ENCODE results near the gene SYTL3. TPM values are rescaled to one million over a fixed set of nuclear protein-coding genes. Genes with fewer than 3 reads are reported as not detected.

The SYTL3 gene
- total RNA-seq, 4 donors from 2014 or later: 3.0 to 16.7 (median 6.7) TPM

DNA sequence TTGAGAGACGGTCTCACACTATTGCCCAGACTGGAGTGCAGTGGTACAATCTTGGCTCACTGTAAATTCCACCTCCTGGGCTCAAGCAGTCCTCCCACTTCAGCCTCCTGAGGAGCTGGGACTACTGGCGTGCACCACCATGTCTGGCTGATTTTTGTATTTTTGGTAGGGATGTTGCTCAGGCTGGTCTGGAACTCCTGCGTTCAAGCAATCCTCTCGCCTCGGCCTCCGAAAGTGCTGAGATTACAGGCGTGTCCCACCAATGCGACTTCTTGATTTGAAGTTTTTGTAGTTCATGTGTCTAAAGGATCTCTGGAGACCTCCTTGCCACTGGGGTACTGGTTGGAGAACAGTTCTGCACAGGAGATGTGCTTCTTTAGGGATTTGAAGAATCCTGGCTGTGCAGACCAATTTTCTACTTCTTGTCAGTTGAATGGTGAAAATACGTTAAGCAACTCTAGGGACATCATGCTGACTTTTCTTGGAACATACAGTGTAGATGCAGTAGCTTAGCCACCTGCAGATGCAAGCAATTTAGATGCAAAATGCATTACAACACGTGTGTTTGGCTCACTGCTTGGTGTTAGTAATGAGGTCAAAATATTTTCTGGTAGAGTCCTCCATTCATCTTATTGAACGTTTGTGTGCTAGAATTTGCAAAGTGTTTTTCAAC is 28.2 kb downstream of the SYTL3 start:
- Histone ChIP-seq H3K27me3 (no peaks in the 10 kb centered on the region), H3K36me3 (no peaks in the 10 kb centered on the region), H3K27ac (no peak overlapping the region), H3K9me3 (no peaks in the 10 kb centered on the region), H3K4me1 (no peaks in the 10 kb centered on the region), H3K4me3 (no peak overlapping the region)
- in situ Hi-C loops (cut with MboI; ENCODE audit: low sequenced_read_pairs in 4 of 4) (no loop called here), intact Hi-C loops (cut with DNase I; ENCODE audit: low total_unique reads) (no loop called here)
- no peak for TF ChIP-seq POLR2A (IDR thresholded peaks at IDR 0.05)
- no peak for TF ChIP-seq CTCF (IDR thresholded peaks at IDR 0.05 in 4 of 5, conservative IDR thresholded peaks at IDR 0.05 in 1 of 5)
- DNase-seq: no peak
- no peak for ATAC-seq

DNA sequence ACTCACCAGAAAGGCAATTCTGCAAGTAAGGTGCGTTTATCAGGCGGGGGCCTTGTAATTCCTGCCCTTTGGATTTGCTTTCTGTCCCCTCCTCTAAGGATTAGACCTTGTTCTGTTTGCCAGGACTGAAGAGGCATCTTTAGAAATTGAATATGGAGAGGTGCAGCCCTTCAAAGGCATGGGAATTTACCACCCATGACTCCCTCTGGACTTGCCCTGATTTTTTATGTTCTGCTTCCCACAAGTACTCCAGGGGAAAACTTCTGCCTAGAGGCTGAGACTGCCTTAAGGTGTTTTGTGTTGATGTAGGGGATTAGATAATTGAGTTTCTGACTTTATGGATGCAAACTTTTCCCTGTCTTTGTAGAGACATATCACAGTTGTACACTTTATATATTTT is 30.2 kb downstream of the SYTL3 start:
- Histone ChIP-seq H3K27ac (no peak overlapping the region), H3K9me3 (no peaks in the 10 kb centered on the region), H3K4me3 (no peak overlapping the region), H3K4me1 (peaks cover 5 to 7% of the 10 kb centered on the region in 2 donors), H3K36me3 (no peaks in the 10 kb centered on the region), H3K27me3 (no peaks in the 10 kb centered on the region)
- ATAC-seq (no peak), DNase-seq (no peak)
- TF ChIP-seq CTCF (IDR thresholded peaks at IDR 0.05 in 4 of 5, conservative IDR thresholded peaks at IDR 0.05 in 1 of 5) (no peak), POLR2A (IDR thresholded peaks at IDR 0.05) (no peak)
- intact Hi-C loops (cut with DNase I; ENCODE audit: low total_unique reads) (no loop called here), in situ Hi-C loops (cut with MboI; ENCODE audit: low sequenced_read_pairs in 4 of 4) (no loop called here)

DNA sequence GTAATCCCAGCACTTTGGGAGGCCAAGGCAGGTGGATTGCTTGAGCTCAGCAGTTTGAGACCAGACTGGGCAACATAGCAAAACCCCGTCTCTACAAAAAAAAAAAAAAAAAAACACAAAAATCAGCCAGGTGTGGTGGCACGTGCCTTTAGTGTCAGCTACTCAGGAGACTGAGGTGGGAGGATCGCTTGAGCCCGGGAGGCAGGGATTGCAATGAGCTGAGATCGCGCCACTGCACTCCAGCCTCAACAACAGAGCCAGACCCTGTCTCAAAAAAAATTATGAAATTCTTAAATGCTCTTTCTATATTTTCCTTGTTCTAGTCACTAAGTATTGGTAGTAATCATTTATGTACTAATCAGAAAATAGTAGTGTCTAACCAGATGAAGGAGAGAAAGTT is 30.6 kb downstream of the SYTL3 start:
- Histone ChIP-seq H3K9me3 (no peaks in the 10 kb centered on the region), H3K27ac (no peak overlapping the region), H3K4me1 (peaks cover 7 to 11% of the 10 kb centered on the region in 2 donors), H3K36me3 (no peaks in the 10 kb centered on the region), H3K4me3 (no peak overlapping the region), H3K27me3 (no peaks in the 10 kb centered on the region)
- in situ Hi-C loops (cut with MboI; ENCODE audit: low sequenced_read_pairs in 4 of 4) (no loop called here), intact Hi-C loops (cut with DNase I; ENCODE audit: low total_unique reads) (no loop called here)
- TF ChIP-seq POLR2A (IDR thresholded peaks at IDR 0.05) (no peak), CTCF (IDR thresholded peaks at IDR 0.05 in 4 of 5, conservative IDR thresholded peaks at IDR 0.05 in 1 of 5) (no peak)
- DNase-seq (no peak), ATAC-seq (no peak)

DNA sequence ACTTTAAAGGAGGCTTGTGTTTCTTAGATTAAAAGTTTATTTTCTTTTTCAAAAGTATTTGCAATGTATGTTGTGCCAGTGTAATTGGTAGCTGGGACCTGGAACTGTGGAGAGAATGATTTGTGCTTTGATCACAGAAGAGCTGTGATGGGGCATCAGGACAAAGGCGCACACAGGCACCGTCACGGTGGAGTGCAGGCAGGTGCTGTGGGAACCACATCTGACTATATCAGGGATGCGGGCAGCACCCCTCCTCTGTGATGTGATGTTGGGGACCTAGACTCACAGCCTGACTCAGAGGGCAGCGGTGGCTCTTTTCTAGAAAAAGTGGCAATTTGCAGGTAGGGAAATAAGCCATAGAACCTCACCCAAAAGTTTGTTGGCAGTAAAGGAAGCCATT is 34.5 kb downstream of the SYTL3 start:
- H3K9me3 ChIP-seq: no peaks in the 10 kb centered on the region
- in situ Hi-C loops (cut with MboI; ENCODE audit: low sequenced_read_pairs in 4 of 4) (no loop called here), intact Hi-C loops (cut with DNase I; ENCODE audit: low total_unique reads) (no loop called here)
- H3K36me3 ChIP-seq: no peaks in the 10 kb centered on the region
- ATAC-seq (no peak), DNase-seq (no peak)
- peaks cover 7 to 12% of the 10 kb centered on the region in 2 donors for H3K4me1 ChIP-seq
- TF ChIP-seq CTCF (IDR thresholded peaks at IDR 0.05 in 4 of 5, conservative IDR thresholded peaks at IDR 0.05 in 1 of 5) (no peak), POLR2A (IDR thresholded peaks at IDR 0.05) (no peak)
- H3K27me3 ChIP-seq: no peaks in the 10 kb centered on the region
- no peak overlapping the region for H3K27ac ChIP-seq
- H3K4me3 ChIP-seq: no peak overlapping the region

All from gastrocnemius medialis (tissue), 4 donors.